GM11168 (cell line): Measurements from ENCODE around the gene EQTN.
"Not testable (repeated sequence)": the region's sequence is repeated elsewhere in the genome, so short reads cannot be mapped to it uniquely, and the experiment has no call there.

Experiments used
- in situ Hi-C: fragments of 300-500 bp; cut with MboI; formaldehyde crosslinking; loops from one replicate; pipeline ENCODE4 v1.12.0; 2022; ENCODE audit warnings: low sequenced_read_pairs; ENCODE audit not compliant: unreplicated experiment

Gene EQTN

GRCh38 chr9:27303219-27303618, 6.3 kb upstream of the EQTN start:
- in situ Hi-C loops = no loop called here

GRCh38 chr9:27293996-27294395, 3.0 kb downstream of the EQTN start:
- in situ Hi-C loops = no loop called here

- in situ Hi-C loops = no loop called here
Measured at GRCh38 chr9:27292659-27293405, 4.1 kb downstream of the EQTN start.

- in situ Hi-C loops = no loop called here
Measured at GRCh38 chr9:27291292-27291691, 5.7 kb downstream of the EQTN start.

- in situ Hi-C loops = no loop called here
Measured at GRCh38 chr9:27282269-27282668, 14.7 kb downstream of the EQTN start.

- in situ Hi-C loops = no loop called here
Measured at GRCh38 chr9:27280860-27281259, 16.1 kb downstream of the EQTN start.

- in situ Hi-C loops = no loop called here
Measured at GRCh38 chr9:27280249-27280648, 16.7 kb downstream of the EQTN start.

GRCh38 chr9:27279611-27280010, 17.3 kb downstream of the EQTN start:
- in situ Hi-C loops = no loop called here

GRCh38 chr9:27278374-27278773, 18.6 kb downstream of the EQTN start:
- in situ Hi-C loops = no loop called here

- in situ Hi-C loops = no loop called here
Measured at GRCh38 chr9:27276193-27277030, 20.5 kb downstream of the EQTN start.

GRCh38 chr9:27273186-27273585, 23.8 kb downstream of the EQTN start:
- in situ Hi-C loops = no loop called here

- in situ Hi-C loops = no loop called here
Measured at GRCh38 chr9:27272103-27272502, 24.8 kb downstream of the EQTN start.

- in situ Hi-C loops = no loop called here
Measured at GRCh38 chr9:27261517-27262211, 35.3 kb downstream of the EQTN start.

- in situ Hi-C loops = no loop called here
Measured at GRCh38 chr9:27260789-27261516, 36.0 kb downstream of the EQTN start.

- in situ Hi-C loops = no loop called here
Measured at GRCh38 chr9:27258662-27259061, 38.3 kb downstream of the EQTN start.

GRCh38 chr9:27248702-27249101, 48.2 kb downstream of the EQTN start:
- in situ Hi-C loops = no loop called here

- in situ Hi-C loops = no loop called here
Measured at GRCh38 chr9:27247756-27248155, 49.2 kb downstream of the EQTN start.

- in situ Hi-C loops = not testable (repeated sequence)
Measured at GRCh38 chr9:27239648-27240047, 57.3 kb downstream of the EQTN start.
